HG03378 (cell line): Measurements from ENCODE around the gene ALDH1A1.

Experiments used
- ATAC-seq: cut with Tn5 transposase; IDR thresholded peaks from one replicate; pipeline ENCODE4 v1.9.1; 2021; ENCODE audit warnings: mild to moderate bottlenecking, moderate library complexity; ENCODE audit not compliant: unreplicated experiment

The ALDH1A1 gene

GRCh38 chr9:72898784-72899733 is 53.8 kb downstream of the ALDH1A1 start:
- ATAC-seq = no peak

GRCh38 chr9:72898360-72898759 is 54.5 kb downstream of the ALDH1A1 start:
- no peak for ATAC-seq

GRCh38 chr9:72897069-72897649 is 55.7 kb downstream of the ALDH1A1 start:
- ATAC-seq = no peak

GRCh38 chr9:72896439-72896838 is 56.4 kb downstream of the ALDH1A1 start:
- no peak for ATAC-seq

DNA sequence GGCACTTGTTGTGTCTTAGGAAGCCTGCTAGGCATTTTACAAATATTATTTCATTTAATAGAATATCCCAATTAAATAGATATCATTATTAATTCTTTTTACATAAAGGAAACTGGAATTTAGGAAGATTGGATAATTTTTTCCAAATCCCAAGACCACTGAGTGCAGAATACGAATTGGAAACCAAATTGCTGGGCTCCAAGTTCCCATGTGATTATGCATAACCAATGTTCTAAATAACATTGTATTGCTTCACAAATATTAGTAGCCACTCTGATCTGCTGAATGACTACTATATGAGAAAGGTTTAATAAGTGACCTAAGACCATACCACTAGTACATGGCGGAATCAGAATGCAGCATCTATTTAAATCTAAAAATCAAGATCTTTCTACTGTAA is 57.7 kb downstream of the ALDH1A1 start:
- ATAC-seq = no peak

DNA sequence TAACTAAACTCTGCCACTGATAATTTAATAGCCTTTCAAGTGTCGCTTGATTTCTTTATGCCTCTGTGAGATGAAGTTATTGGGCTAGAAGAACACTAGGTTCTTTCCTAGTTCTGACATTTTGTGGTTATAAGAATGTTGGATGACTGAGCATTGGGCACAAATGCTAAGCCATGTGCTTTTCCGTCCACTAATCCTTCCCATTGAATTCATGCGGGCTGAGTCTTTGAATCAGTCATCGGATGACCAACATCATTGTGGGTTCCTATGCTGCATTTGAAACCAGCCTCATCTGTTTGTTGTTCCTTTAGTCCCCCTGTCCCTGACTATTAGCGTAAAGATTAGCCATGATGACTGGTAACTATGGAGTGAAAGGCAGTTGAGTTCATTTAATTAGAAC is 58.5 kb downstream of the ALDH1A1 start:
- no peak for ATAC-seq

- ATAC-seq = no peak
These were observed 59.4 kb downstream of the ALDH1A1 start for GRCh38 chr9:72893437-72893836.

- ATAC-seq = no peak
These were observed 61.8 kb downstream of the ALDH1A1 start for GRCh38 chr9:72891043-72891442.

- ATAC-seq = no peak
These were observed 63.9 kb downstream of the ALDH1A1 start for GRCh38 chr9:72888943-72889342.

GRCh38 chr9:72888067-72888466 is 64.8 kb downstream of the ALDH1A1 start:
- no peak for ATAC-seq

DNA sequence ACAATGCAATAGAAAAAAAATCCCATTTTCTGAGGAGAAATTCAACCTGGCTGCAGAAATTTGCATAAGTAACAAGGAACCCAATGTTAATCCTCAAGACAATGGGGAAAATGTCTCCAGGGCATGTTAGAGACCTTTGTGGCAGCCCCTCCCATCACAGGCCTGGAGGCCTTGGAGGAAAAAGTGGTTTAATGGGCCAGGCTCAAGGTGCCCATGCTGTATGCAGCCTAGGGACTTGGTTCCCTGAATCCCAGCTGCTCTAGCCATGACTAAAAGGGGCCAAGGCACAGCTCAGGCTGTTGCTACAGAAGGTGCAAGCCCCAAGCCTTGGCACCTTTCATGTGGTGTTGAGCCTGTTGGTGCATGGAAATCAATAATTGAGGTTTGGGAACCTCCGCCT is 66.5 kb downstream of the ALDH1A1 start:
- no peak for ATAC-seq

DNA sequence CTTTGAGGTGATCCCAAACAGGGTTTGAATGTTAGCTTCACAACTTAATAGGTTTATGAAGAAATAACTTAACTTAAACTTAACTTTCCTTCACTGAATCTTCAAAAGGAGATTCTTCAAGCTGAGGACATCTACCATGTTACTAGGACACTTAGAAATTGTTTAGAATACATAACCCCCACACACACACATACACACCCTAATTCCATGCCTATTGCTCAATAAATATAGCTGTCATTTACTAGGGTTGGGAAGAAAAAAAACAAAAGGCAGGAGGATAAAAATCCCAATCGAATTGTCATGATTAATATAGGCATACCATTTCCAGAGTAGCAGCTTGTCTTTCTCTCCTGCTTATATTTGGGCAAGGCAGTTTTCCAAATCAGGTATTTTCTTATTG is 68.3 kb downstream of the ALDH1A1 start:
- no peak for ATAC-seq

- ATAC-seq = no peak
These were observed 69.0 kb downstream of the ALDH1A1 start for GRCh38 chr9:72883875-72884274.

DNA sequence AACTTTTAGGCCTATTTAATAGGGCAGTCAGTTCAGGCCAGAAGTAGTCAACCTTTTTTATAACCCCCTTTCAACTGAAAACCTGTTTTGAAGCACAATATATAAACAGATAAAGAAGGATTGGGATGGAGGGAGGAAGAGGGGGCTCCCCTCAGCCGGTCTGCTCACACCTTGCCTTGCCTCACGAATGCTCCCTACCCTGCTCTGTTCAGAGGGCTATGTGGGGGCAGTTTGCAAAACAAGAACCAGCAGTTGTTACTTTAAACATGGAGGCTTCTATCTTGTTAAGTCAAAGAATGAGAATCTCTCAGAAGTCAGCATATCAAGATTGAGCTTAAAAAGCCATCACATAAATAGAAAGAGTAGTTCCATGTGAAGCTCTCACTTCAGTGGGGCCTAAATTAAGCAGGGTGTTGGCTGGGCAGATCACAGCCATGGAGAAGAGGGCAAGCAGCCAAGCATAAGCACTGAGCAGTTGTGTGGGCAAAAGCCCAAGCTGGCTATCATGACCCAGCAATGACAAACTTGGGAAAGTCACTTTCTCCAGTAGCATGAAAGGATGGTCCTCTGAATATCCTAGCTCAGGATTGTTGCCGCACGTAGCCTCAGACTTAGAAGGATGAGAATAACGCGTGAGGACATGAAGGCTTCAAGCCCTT is 70.6 kb downstream of the ALDH1A1 start:
- no peak for ATAC-seq

GRCh38 chr9:72880821-72881220 is 72.0 kb downstream of the ALDH1A1 start:
- no peak for ATAC-seq

GRCh38 chr9:72875221-72875620 is 77.6 kb downstream of the ALDH1A1 start:
- ATAC-seq = no peak

- no peak for ATAC-seq
These were observed 78.5 kb downstream of the ALDH1A1 start for GRCh38 chr9:72874344-72874743.

DNA sequence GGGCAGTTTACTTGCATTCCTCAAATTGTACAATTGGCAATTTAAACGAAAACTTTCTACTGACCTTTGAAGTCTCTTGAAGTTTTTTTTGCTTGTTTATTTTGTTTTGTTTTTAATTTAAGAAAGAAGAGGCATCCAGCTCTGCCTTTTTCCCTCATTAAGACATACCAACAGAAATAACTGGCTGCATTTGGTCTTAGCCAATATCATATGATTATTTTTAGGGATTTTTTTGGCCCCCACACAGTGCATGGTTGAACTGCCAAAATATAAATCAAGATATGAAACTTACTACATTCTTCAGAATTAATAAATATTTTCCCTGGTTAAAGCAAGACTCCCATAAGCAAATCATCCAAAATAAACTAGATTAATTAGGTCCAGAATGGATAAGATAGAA is 79.4 kb downstream of the ALDH1A1 start:
- ATAC-seq = no peak

- ATAC-seq = no peak
These were observed 80.1 kb downstream of the ALDH1A1 start for GRCh38 chr9:72872718-72873117.

DNA sequence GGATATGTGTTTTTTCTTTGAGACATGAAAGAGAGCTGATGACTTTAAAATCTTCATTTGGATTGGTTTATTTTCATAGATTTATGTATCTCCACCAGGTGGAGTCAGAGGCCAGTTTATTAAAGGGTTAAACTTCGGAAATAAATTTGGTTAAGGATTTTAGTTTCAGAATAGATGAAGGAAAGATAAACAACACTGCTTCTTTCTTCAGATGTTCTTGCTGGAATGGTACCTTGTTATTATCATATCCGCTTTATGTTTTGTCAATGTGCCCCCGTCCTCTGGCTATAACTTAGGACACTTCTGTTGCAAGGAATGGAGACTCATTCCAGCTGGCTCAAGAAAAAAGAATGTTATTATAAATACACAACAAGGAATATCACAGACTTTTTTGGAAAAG is 81.2 kb downstream of the ALDH1A1 start:
- ATAC-seq = no peak

- no peak for ATAC-seq
These were observed 88.5 kb downstream of the ALDH1A1 start for GRCh38 chr9:72864327-72864726.
